HepG2 (cell line): ENCODE measurements around the gene GAN. TPM values are rescaled to one million over a fixed set of nuclear protein-coding genes. Genes with fewer than 3 reads are reported as not detected.

Experiments
- ARNTL ChIP-seq: sonication (generic); formaldehyde crosslinking; IDR thresholded peaks from 2 replicates; pipeline ENCODE4 v1.4.0; 2020; ENCODE audit warnings: mild to moderate bottlenecking, missing genetic modification reagents
- ASH2L ChIP-seq: fragments of 300-600, 200-600 bp; sonication (generic); IDR thresholded peaks from 2 replicates; pipeline ENCODE4 v1.7.0; 2017; ENCODE audit warnings: low read depth, mild to moderate bottlenecking, moderate library complexity, mixed read lengths, low read length; ENCODE audit not compliant: insufficient read length
- CHCHD3 ChIP-seq: sonication (generic); formaldehyde crosslinking; IDR thresholded peaks from 2 replicates; pipeline ENCODE4 v1.8.0; 2022; ENCODE audit warnings: mild to moderate bottlenecking, missing genetic modification reagents, moderate library complexity
- DMAP1 ChIP-seq: IDR thresholded peaks from 2 replicates; pipeline ENCODE4 v1.6.1; 2016
- E2F2 ChIP-seq: sonication (generic); formaldehyde crosslinking; IDR thresholded peaks from 2 replicates; pipeline ENCODE4 v1.4.0; 2020; ENCODE audit warnings: missing genetic modification reagents, borderline replicate concordance
- ETS1 ChIP-seq: sonication (generic); formaldehyde crosslinking; IDR thresholded peaks from 2 replicates; pipeline ENCODE4 v1.4.0; 2020; ENCODE audit warnings: missing genetic modification reagents
- GABPB1 ChIP-seq: IDR thresholded peaks from 2 replicates; pipeline ENCODE4 v1.6.1; 2016; ENCODE audit warnings: mild to moderate bottlenecking, missing genetic modification reagents, moderate library complexity, missing compliant biosample characterization
- IRF1 ChIP-seq: sonication (generic); formaldehyde crosslinking; IDR thresholded peaks from 2 replicates; pipeline ENCODE4 v1.4.0; 2020; ENCODE audit warnings: low read depth, mild to moderate bottlenecking, missing genetic modification reagents
- MEIS2 ChIP-seq: sonication (generic); formaldehyde crosslinking; IDR thresholded peaks from 2 replicates; pipeline ENCODE4 v1.9.0; 2021; ENCODE audit warnings: mild to moderate bottlenecking, missing genetic modification reagents
- MIXL1 ChIP-seq: IDR thresholded peaks from 2 replicates; pipeline ENCODE4 v1.6.1; 2016
- MXD4 ChIP-seq: IDR thresholded peaks from 2 replicates; pipeline ENCODE4 v1.6.1; 2016; ENCODE audit warnings: mild to moderate bottlenecking, missing biosample characterization, missing genetic modification reagents
- PRDM15 ChIP-seq: sonication (generic); formaldehyde crosslinking; IDR thresholded peaks from 2 replicates; pipeline ENCODE4 v1.4.0; 2020; ENCODE audit warnings: missing genetic modification reagents
- RELA ChIP-seq: sonication (generic); formaldehyde crosslinking; IDR thresholded peaks from 2 replicates; pipeline ENCODE4 v1.4.0; 2020; ENCODE audit warnings: missing genetic modification reagents
- SETDB1 ChIP-seq: sonication (generic); formaldehyde crosslinking; IDR thresholded peaks from 2 replicates; pipeline ENCODE4 v1.5.1; 2020; ENCODE audit warnings: missing genetic modification reagents, mild to moderate bottlenecking, borderline replicate concordance
- TFAP4 ChIP-seq: sonication (generic); IDR thresholded peaks from 2 replicates; pipeline ENCODE4 v1.6.1; 2016; ENCODE audit warnings: low read depth, borderline replicate concordance
- ZFP36 ChIP-seq: fragments of 150-350 bp; IDR thresholded peaks from 2 replicates; pipeline ENCODE4 v1.6.1; 2018; ENCODE audit warnings: borderline replicate concordance, low read length, low read depth; ENCODE audit not compliant: partially characterized antibody
- ZNF253 ChIP-seq: sonication (generic); formaldehyde crosslinking; IDR thresholded peaks from 2 replicates; pipeline ENCODE4 v1.8.0; 2022; ENCODE audit warnings: mild to moderate bottlenecking, missing genetic modification reagents, borderline replicate concordance
- ZNF576 ChIP-seq: sonication (generic); formaldehyde crosslinking; IDR thresholded peaks from 2 replicates; pipeline ENCODE4 v1.4.0; 2020; ENCODE audit warnings: mild to moderate bottlenecking, missing genetic modification reagents
- ZSCAN5A ChIP-seq: sonication (generic); formaldehyde crosslinking; IDR thresholded peaks from 2 replicates; pipeline ENCODE4 v1.8.0; 2022; ENCODE audit warnings: mild to moderate bottlenecking, missing genetic modification reagents, borderline replicate concordance
- polyA plus RNA-seq, 8 experiments: library from polyadenylated mRNA; depleted of rRNA in 3 of 8; stranded (reverse) in 7 of 8; unstranded in 1 of 8; fragments of >200 nt; fragmentation: Illumina TruSeq in 4 of 8; extraction: Trizol in 4 of 8; gene quantifications; 2 replicates each; pipeline versions ENCODE4 v1.2.1 to v1.2.3, GENCODE V29; 2011 to 2016; ENCODE audit warnings: low read depth in 4 of 8, missing spikeins in 1 of 8, mixed read lengths in 1 of 8; ENCODE audit not compliant: insufficient read depth in 1 of 8
- total RNA-seq, 5 experiments: library from RNA; depleted of rRNA; stranded (reverse); fragments of >200 nt; fragmentation: Illumina TruSeq; extraction: Trizol; gene quantifications; 2 replicates each; pipeline ENCODE4 v1.2.3, GENCODE V29; 2016; ENCODE audit warnings: low read depth in 1 of 5

The GAN gene
- total and polyA plus RNA-seq, 2 of the 13 experiments (the other 11 are each of a cell fraction or from before 2014, with no cell fraction given) = 4.3 to 11.0 TPM

- TF ChIP-seq E2F2 = no peak
- no peak for TF ChIP-seq ZFP36
- peak; percentile 80; the same call in 1 of the 2 replicates for TF ChIP-seq MXD4 (CRISPR knock-in tag)
- peak; percentile 83; the same call in 1 of the 2 replicates for TF ChIP-seq ZSCAN5A (CRISPR knock-in tag)
- TF ChIP-seq MIXL1 = peak; percentile 30; the same call in 1 of the 2 replicates
- TF ChIP-seq PRDM15 (CRISPR knock-in tag) = peak; percentile 13; the same call in 1 of the 2 replicates
- TF ChIP-seq SETDB1 (CRISPR knock-in tag) = no peak
- TF ChIP-seq ZNF253 (CRISPR knock-in tag) = no peak
- TF ChIP-seq RELA (CRISPR knock-in tag) = peak; percentile 71; the same call in 1 of the 2 replicates
- no peak for TF ChIP-seq ZNF576 (CRISPR knock-in tag)
- TF ChIP-seq TFAP4 = peak; percentile 98
- TF ChIP-seq IRF1 = 0 out of 2 replicates have a peak, but pooled peaks have one; percentile 58
- TF ChIP-seq MEIS2 (CRISPR knock-in tag) = peak; percentile 58; the same call in 1 of the 2 replicates
- peak; percentile 80 for TF ChIP-seq DMAP1 (CRISPR knock-in tag)
- peak; percentile 93 for TF ChIP-seq GABPB1
- peak; percentile 87 for TF ChIP-seq ASH2L
- no peak for TF ChIP-seq CHCHD3 (CRISPR knock-in tag)
- peak; percentile 62 for TF ChIP-seq ARNTL
- TF ChIP-seq ETS1 (CRISPR knock-in tag) = no peak
Observed at GRCh38 chr16:81314603-81315270, at the start of gene GAN (continued).
